HG03469 (cell line): Measurements from ENCODE around the gene RCAN1.
"Not testable (repeated sequence)": the region's sequence is repeated elsewhere in the genome, so short reads cannot be mapped to it uniquely, and the experiment has no call there.

Experiments used
- ATAC-seq: cut with Tn5 transposase; IDR thresholded peaks from one replicate; pipeline ENCODE4 v1.9.1; 2021; ENCODE audit warnings: mild to moderate bottlenecking, moderate library complexity, moderate number of reproducible peaks; ENCODE audit not compliant: unreplicated experiment

The RCAN1 gene

GRCh38 chr21:34570313-34570712 is 44.6 kb downstream of the RCAN1 start:
- no peak for ATAC-seq

- ATAC-seq = no peak
Observed at GRCh38 chr21:34569381-34569979, 45.4 kb downstream of the RCAN1 start.

- ATAC-seq = not testable (repeated sequence)
Observed at GRCh38 chr21:34568801-34569200, 46.1 kb downstream of the RCAN1 start.

GRCh38 chr21:34567604-34568155 is 47.2 kb downstream of the RCAN1 start:
- no peak for ATAC-seq

GRCh38 chr21:34565238-34565637 is 49.7 kb downstream of the RCAN1 start:
- no peak for ATAC-seq

GRCh38 chr21:34563370-34563769 is 51.5 kb downstream of the RCAN1 start:
- not testable (repeated sequence) for ATAC-seq

GRCh38 chr21:34561806-34562205 is 53.1 kb downstream of the RCAN1 start:
- ATAC-seq = no peak

- ATAC-seq = no peak
Observed at GRCh38 chr21:34560609-34561008, 54.3 kb downstream of the RCAN1 start.

- no peak for ATAC-seq
Observed at GRCh38 chr21:34560021-34560420, 54.9 kb downstream of the RCAN1 start.

GRCh38 chr21:34559089-34559631 is 55.8 kb downstream of the RCAN1 start:
- ATAC-seq = no peak

- ATAC-seq = no peak
Observed at GRCh38 chr21:34558166-34558565, 56.7 kb downstream of the RCAN1 start.

- ATAC-seq = no peak
Observed at GRCh38 chr21:34557261-34557660, 57.7 kb downstream of the RCAN1 start.

GRCh38 chr21:34554670-34555069 is 60.2 kb downstream of the RCAN1 start:
- ATAC-seq = not testable (repeated sequence)

GRCh38 chr21:34554227-34554626 is 60.7 kb downstream of the RCAN1 start:
- ATAC-seq = no peak

GRCh38 chr21:34553151-34553952 is 61.6 kb downstream of the RCAN1 start:
- ATAC-seq = no peak

GRCh38 chr21:34552360-34553098 is 62.4 kb downstream of the RCAN1 start:
- ATAC-seq = no peak

GRCh38 chr21:34550182-34550799 is 64.6 kb downstream of the RCAN1 start:
- ATAC-seq = no peak

- ATAC-seq = no peak
Observed at GRCh38 chr21:34548781-34549376, 66.0 kb downstream of the RCAN1 start.

GRCh38 chr21:34546542-34546941 is 68.4 kb downstream of the RCAN1 start:
- ATAC-seq = no peak
